Neural cell (in vitro differentiated cells): ENCODE data around the gene ZNF407.

ENCODE experiments used
- CTCF ChIP-seq: fragments of 450-650 bp; IDR thresholded peaks from 2 replicates; pipeline ENCODE4 v1.5.1; 2014; ENCODE audit warnings: antibody characterized with exemption, mild to moderate bottlenecking, moderate library complexity; ENCODE audit not compliant: poor library complexity, severe bottlenecking
- POLR2AphosphoS5 ChIP-seq: IDR thresholded peaks from 2 replicates; pipeline ENCODE4 v1.6.1; 2012

GRCh38 chr18:74702950-74703349 is 105.3 kb downstream of the ZNF407 start:
- TF ChIP-seq POLR2AphosphoS5 = no peak
- no peak for TF ChIP-seq CTCF
